H9 (cell line): ENCODE data around the gene FUS. TPM values are rescaled to one million over a fixed set of nuclear protein-coding genes. Genes with fewer than 3 reads are reported as not detected.

Experiments
- DNase-seq: peaks from one replicate; pipeline ENCODE4 v3.0.0-alpha.2; 2017
- H2AFZ ChIP-seq: one replicate; pipeline ENCODE4 v1.6.1; 2013; ENCODE audit warnings: mild to moderate bottlenecking, low read length, control low read depth, moderate library complexity
- H2AK5ac ChIP-seq: 2 replicates; pipeline ENCODE4 v1.6.1; 2013; ENCODE audit warnings: low read length, control low read depth, mixed read lengths; ENCODE audit not compliant: insufficient read length
- H2BK120ac ChIP-seq: one replicate; pipeline ENCODE4 v1.6.1; 2013; ENCODE audit warnings: low read depth, mild to moderate bottlenecking, low read length, control low read depth, inconsistent platforms; ENCODE audit not compliant: poor library complexity, severe bottlenecking
- H2BK12ac ChIP-seq: 2 replicates; pipeline ENCODE4 v1.6.1; 2013; ENCODE audit warnings: low read length, control low read depth, mixed read lengths, low read depth; ENCODE audit not compliant: insufficient read length
- H2BK15ac ChIP-seq: 2 replicates; pipeline ENCODE4 v1.6.1; 2013; ENCODE audit warnings: low read depth, low read length, control low read depth
- H2BK20ac ChIP-seq: one replicate; pipeline ENCODE4 v1.6.1; 2013; ENCODE audit warnings: low read depth, mild to moderate bottlenecking, low read length, control low read depth, inconsistent platforms; ENCODE audit not compliant: poor library complexity, severe bottlenecking
- H2BK5ac ChIP-seq: 2 replicates; pipeline ENCODE4 v1.6.1; 2013; ENCODE audit warnings: low read length, control low read depth, mixed read lengths; ENCODE audit not compliant: insufficient read length
- H3K14ac ChIP-seq: 2 replicates; pipeline ENCODE4 v1.6.1; 2013; ENCODE audit warnings: low read length, control low read depth; ENCODE audit not compliant: insufficient read depth
- H3K18ac ChIP-seq: 2 replicates; pipeline ENCODE4 v1.6.1; 2013; ENCODE audit warnings: low read depth, mild to moderate bottlenecking, mixed read lengths, low read length, control low read depth; ENCODE audit not compliant: insufficient read length
- H3K23ac ChIP-seq: 2 replicates; pipeline ENCODE4 v1.6.1; 2013; ENCODE audit warnings: low read length, control low read depth, mixed read lengths, low read depth; ENCODE audit not compliant: insufficient read length
- H3K23me2 ChIP-seq: 2 replicates; pipeline ENCODE4 v1.6.1; 2013; ENCODE audit warnings: low read depth, mild to moderate bottlenecking, mixed read lengths, low read length, control low read depth; ENCODE audit not compliant: insufficient read length, poor library complexity, severe bottlenecking
- H3K27ac ChIP-seq: 2 replicates; pipeline ENCODE4 v1.5.1; 2013; ENCODE audit warnings: low read length, control low read depth, mixed read lengths, low read depth; ENCODE audit not compliant: insufficient read length
- H3K27me3 ChIP-seq: 2 replicates; pipeline ENCODE4 v1.6.1; 2013; ENCODE audit warnings: low read length, control low read depth, inconsistent platforms; ENCODE audit not compliant: insufficient read depth
- H3K4ac ChIP-seq: 2 replicates; pipeline ENCODE4 v1.6.1; 2013; ENCODE audit warnings: low read depth, mild to moderate bottlenecking, control low read depth, inconsistent platforms, low read length, moderate library complexity
- H3K4me1 ChIP-seq: 2 replicates; pipeline ENCODE4 v1.6.1; 2013; ENCODE audit warnings: low read length, control low read depth, inconsistent platforms; ENCODE audit not compliant: insufficient read depth
- H3K4me2 ChIP-seq: 2 replicates; pipeline ENCODE4 v1.6.1; 2013; ENCODE audit warnings: low read length, control low read depth, mixed read lengths; ENCODE audit not compliant: insufficient read length, insufficient read depth
- H3K56ac ChIP-seq: 2 replicates; pipeline ENCODE4 v1.6.1; 2013; ENCODE audit warnings: low read depth, mild to moderate bottlenecking, mixed read lengths, low read length, control low read depth; ENCODE audit not compliant: insufficient read length
- H3K79me1 ChIP-seq: 2 replicates; pipeline ENCODE4 v1.6.1; 2013; ENCODE audit warnings: low read depth, mild to moderate bottlenecking, moderate library complexity, low read length, control low read depth, inconsistent platforms; ENCODE audit not compliant: insufficient read depth, poor library complexity, severe bottlenecking
- H3K79me2 ChIP-seq: 2 replicates; pipeline ENCODE4 v1.6.1; 2013; ENCODE audit warnings: low read length, control low read depth, inconsistent platforms; ENCODE audit not compliant: insufficient read depth
- H3K9ac ChIP-seq: 2 replicates; pipeline ENCODE4 v1.6.1; 2013; ENCODE audit warnings: low read length, control low read depth, mixed read lengths; ENCODE audit not compliant: insufficient read length; ENCODE audit errors: extremely low read depth
- H3K9me3 ChIP-seq: one replicate; pipeline ENCODE4 v1.6.1; 2013; ENCODE audit warnings: low read depth, low read length, inconsistent platforms; ENCODE audit not compliant: control insufficient read depth
- H3T11ph ChIP-seq: one replicate; pipeline ENCODE4 v1.6.1; 2013; ENCODE audit warnings: mild to moderate bottlenecking, low read length, control low read depth, inconsistent platforms
- H4K20me1 ChIP-seq: one replicate; pipeline ENCODE4 v1.6.1; 2013; ENCODE audit not compliant: control insufficient read depth, insufficient read length, insufficient read depth
- H4K5ac ChIP-seq: 2 replicates; pipeline ENCODE4 v1.6.1; 2013; ENCODE audit warnings: low read depth, mild to moderate bottlenecking, mixed read lengths, low read length, control low read depth; ENCODE audit not compliant: insufficient read length
- H4K8ac ChIP-seq: replicated peaks from 2 replicates; pipeline ENCODE4 v1.6.1; 2013; ENCODE audit warnings: low read length, control low read depth, mixed read lengths, low read depth; ENCODE audit not compliant: insufficient read length
- H4K91ac ChIP-seq: 2 replicates; pipeline ENCODE4 v1.6.1; 2013; ENCODE audit warnings: low read depth, mild to moderate bottlenecking, moderate library complexity, mixed read lengths, low read length, control low read depth; ENCODE audit not compliant: insufficient read length
- H3K27ac Mint-ChIP-seq, 3 experiments: 2 replicates in 2 of 3; 3 replicates in 1 of 3; pipeline ENCODE4 v1.8.0; 2020 to 2021; ENCODE audit warnings: mixed read lengths in 3 of 3, mild to moderate bottlenecking in 1 of 3, moderate library complexity in 1 of 3
- H3K27me3 Mint-ChIP-seq: 2 replicates; pipeline ENCODE4 v1.8.0; 2021; ENCODE audit warnings: low read depth, mild to moderate bottlenecking, moderate library complexity, mixed read lengths
- H3K36me3 Mint-ChIP-seq, 3 experiments: 2 replicates in 2 of 3; 3 replicates in 1 of 3; pipeline ENCODE4 v1.8.0; 2020 to 2021; ENCODE audit warnings: low read depth in 3 of 3, mixed read lengths in 3 of 3; ENCODE audit not compliant: insufficient read depth in 1 of 3
- H3K4me1 Mint-ChIP-seq, 2 experiments: 2 replicates each; pipeline ENCODE4 v1.8.0; 2020; ENCODE audit warnings: mixed read lengths in 2 of 2
- H3K4me3 Mint-ChIP-seq, 2 experiments: 2 replicates in 1 of 2; 3 replicates in 1 of 2; pipeline ENCODE4 v1.8.0; 2020 to 2021; ENCODE audit warnings: mild to moderate bottlenecking in 2 of 2, mixed read lengths in 2 of 2, moderate library complexity in 1 of 2
- H3K9me3 Mint-ChIP-seq, 2 experiments: 2 replicates in 1 of 2; 3 replicates in 1 of 2; pipeline ENCODE4 v1.8.0; 2020; ENCODE audit warnings: mild to moderate bottlenecking in 2 of 2, mixed read lengths in 2 of 2, moderate library complexity in 1 of 2
- CTCF ChIP-seq: fragments of 200-600 bp; sonication (generic); conservative IDR thresholded peaks from 3 replicates; pipeline ENCODE4 v1.8.0; 2021; ENCODE audit warnings: antibody characterized with exemption, mild to moderate bottlenecking
- WGBS: extraction: QIAGEN DNeasy Blood & Tissue Kit; methylation state at CpG from one replicate; pipeline ENCODE4 v1.1.7; 2013; ENCODE audit warnings: missing lambda C conversion rate, low lambda C conversion rate, mixed read lengths; ENCODE audit not compliant: insufficient read length; ENCODE audit errors: extremely low coverage; 5-methylcytosine and 5-hydroxymethylcytosine counted together
- total RNA-seq: library from RNA; stranded (reverse); gene quantifications from 2 replicates; pipeline ENCODE4 v1.2.1, GENCODE V29; 2021

Gene FUS
- total RNA-seq, 1 experiment from 2014 or later, result 1,034 TPM

DNA sequence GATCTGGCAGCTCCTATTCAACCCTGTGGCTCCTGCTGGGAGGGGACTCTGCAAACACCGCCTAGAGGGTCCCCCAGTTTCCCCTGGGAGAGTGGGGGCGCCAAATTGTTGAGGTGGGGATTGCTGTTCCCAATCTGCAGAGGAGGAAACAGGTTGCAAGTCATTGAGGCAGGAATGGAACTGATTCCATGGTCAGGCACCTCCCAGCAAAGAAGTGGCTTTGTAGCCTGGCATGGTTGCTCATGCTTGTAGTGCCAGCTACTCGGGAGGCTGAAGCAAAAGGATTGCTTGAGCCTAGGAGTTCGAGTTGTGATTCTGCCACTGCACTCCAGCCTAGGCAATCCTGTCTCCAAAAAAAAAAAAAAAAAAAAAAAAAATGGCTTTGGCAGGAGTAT lies 37.2 kb downstream of the FUS start:
- Mint-ChIP-seq H3K4me1 (peaks cover 23 to 24% of the 10 kb centered on the region in 2 experiments), H3K4me3 (peak overlapping the region; percentile 53 to 84), H3K27me3 (peaks cover 71% of the 10 kb centered on the region), H3K27ac (no peak overlapping the region), H3K36me3 (no peaks in the 10 kb centered on the region; a peak in 1 of 7 replicates), H3K9me3 (no peaks in the 10 kb centered on the region; a peak in 1 of 5 replicates)
- Histone ChIP-seq H3T11ph (no peak overlapping the region), H2BK20ac (no peak overlapping the region), H2AK5ac (no peak overlapping the region), H2BK15ac (no peak overlapping the region), H4K8ac (no peak overlapping the region), H3K4me1 (no peaks in the 10 kb centered on the region), H3K27ac (no peak overlapping the region), H3K23ac (no peak overlapping the region), H2AFZ (no peak overlapping the region), H3K14ac (no peak overlapping the region), H2BK5ac (no peak overlapping the region), H4K5ac (no peak overlapping the region), H3K4me2 (peak overlapping the region; percentile 72), H3K23me2 (peaks cover 26% of the 10 kb centered on the region), H3K9ac (no peak overlapping the region), H4K20me1 (no peaks in the 10 kb centered on the region), H3K18ac (no peak overlapping the region), H3K27me3 (peaks cover 15% of the 10 kb centered on the region; the same call in 1 of the 2 replicates), H3K4ac (no peak overlapping the region), H3K56ac (no peak overlapping the region), H3K9me3 (no peaks in the 10 kb centered on the region), H3K79me2 (no peaks in the 10 kb centered on the region), H2BK12ac (no peak overlapping the region), H2BK120ac (no peak overlapping the region), H3K79me1 (no peaks in the 10 kb centered on the region), H4K91ac (no peak overlapping the region)
- DNase-seq, result no peak
- WGBS, result no CpG with 5 or more reads among the region's 4 CpGs
- TF ChIP-seq CTCF, result no peak
